Cardiac muscle cell (in vitro differentiated cells and primary cell): ENCODE data around the gene RSPO4. TPM values are rescaled to one million over a fixed set of nuclear protein-coding genes. Genes with fewer than 3 reads are reported as not detected.

Source experiments
- DNase-seq, 2 donors: peaks; one replicate each; pipeline versions ENCODE4 v3.0.0 to v3.0.0-alpha.2; 2010 to 2017; ENCODE audit warnings: low read depth in 1 of 2, low spot score in 1 of 2
- H3K27ac ChIP-seq: fragments of 200-600 bp; sonication (generic); 2 replicates; pipeline ENCODE4 v1.5.1; 2016
- H3K27me3 ChIP-seq: fragments of 200-600 bp; sonication (generic); 2 replicates; pipeline ENCODE4 v1.6.0; 2016; ENCODE audit warnings: control low read depth
- H3K36me3 ChIP-seq: fragments of 200-600 bp; sonication (generic); 2 replicates; pipeline ENCODE4 v1.5.1; 2016; ENCODE audit warnings: control low read depth
- H3K4me1 ChIP-seq: fragments of 200-600 bp; sonication (generic); 2 replicates; pipeline ENCODE4 v1.8.1; 2017; ENCODE audit warnings: low read depth, mild to moderate bottlenecking, mixed run types
- H3K4me3 ChIP-seq: fragments of 200-600 bp; sonication (generic); 2 replicates; pipeline ENCODE4 v1.5.1; 2016; ENCODE audit warnings: mild to moderate bottlenecking
- H3K9me3 ChIP-seq: fragments of 200-600 bp; sonication (generic); 2 replicates; pipeline ENCODE4 v1.5.1; 2017; ENCODE audit warnings: low read depth, mild to moderate bottlenecking, control low read depth
- polyA plus RNA-seq: library from polyadenylated mRNA; unstranded; fragments of >200 nt; fragmentation: Nextera tagmentation; extraction: Ambion mirVana; gene quantifications from 2 replicates; pipeline ENCODE4 v1.2.1, GENCODE V29; 2016
- total RNA-seq: library from RNA; depleted of rRNA; stranded (reverse); fragments of >200 nt; gene quantifications from 2 replicates; pipeline ENCODE4 v1.2.3, GENCODE V29; 2016
- TF ChIP-seq, protein P1 (sequence below): IDR thresholded peaks from 2 replicates; pipeline ENCODE4 v1.5.1; 2012; ENCODE audit warnings: low read depth, mild to moderate bottlenecking, low read length

RSPO4 gene
- total and polyA plus RNA-seq, 2 experiments from 2014 or later = 8.1 to 8.4 TPM

DNA sequence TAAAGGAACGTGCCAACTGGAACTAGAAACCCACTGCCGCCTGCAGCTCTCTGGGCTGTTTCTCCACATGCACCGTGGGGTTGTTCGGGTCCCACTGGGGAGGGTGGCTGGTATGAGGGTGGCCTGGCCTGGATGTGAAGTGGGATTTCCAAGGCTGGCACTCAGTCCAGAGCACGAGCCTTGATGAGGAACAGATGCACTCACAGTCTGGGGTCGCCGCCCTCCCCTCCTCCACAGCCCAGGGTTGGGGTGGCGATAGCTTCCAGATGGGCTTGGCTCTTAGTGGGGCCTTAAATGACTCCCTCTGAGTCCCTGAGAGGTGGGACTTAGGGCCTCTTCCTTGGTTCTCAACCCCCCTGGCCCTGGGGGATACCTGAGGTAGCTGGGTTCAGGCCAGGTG lies 55.3 kb downstream of the RSPO4 start:
- TF ChIP-seq, protein P1, sequence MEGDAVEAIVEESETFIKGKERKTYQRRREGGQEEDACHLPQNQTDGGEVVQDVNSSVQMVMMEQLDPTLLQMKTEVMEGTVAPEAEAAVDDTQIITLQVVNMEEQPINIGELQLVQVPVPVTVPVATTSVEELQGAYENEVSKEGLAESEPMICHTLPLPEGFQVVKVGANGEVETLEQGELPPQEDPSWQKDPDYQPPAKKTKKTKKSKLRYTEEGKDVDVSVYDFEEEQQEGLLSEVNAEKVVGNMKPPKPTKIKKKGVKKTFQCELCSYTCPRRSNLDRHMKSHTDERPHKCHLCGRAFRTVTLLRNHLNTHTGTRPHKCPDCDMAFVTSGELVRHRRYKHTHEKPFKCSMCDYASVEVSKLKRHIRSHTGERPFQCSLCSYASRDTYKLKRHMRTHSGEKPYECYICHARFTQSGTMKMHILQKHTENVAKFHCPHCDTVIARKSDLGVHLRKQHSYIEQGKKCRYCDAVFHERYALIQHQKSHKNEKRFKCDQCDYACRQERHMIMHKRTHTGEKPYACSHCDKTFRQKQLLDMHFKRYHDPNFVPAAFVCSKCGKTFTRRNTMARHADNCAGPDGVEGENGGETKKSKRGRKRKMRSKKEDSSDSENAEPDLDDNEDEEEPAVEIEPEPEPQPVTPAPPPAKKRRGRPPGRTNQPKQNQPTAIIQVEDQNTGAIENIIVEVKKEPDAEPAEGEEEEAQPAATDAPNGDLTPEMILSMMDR = no peak
- Histone ChIP-seq H3K4me3 (no peak overlapping the region), H3K4me1 (peaks cover 25% of the 10 kb centered on the region), H3K27ac (no peak overlapping the region), H3K36me3 (no peaks in the 10 kb centered on the region), H3K27me3 (no peaks in the 10 kb centered on the region), H3K9me3 (no peaks in the 10 kb centered on the region)
- no peak for DNase-seq

DNA sequence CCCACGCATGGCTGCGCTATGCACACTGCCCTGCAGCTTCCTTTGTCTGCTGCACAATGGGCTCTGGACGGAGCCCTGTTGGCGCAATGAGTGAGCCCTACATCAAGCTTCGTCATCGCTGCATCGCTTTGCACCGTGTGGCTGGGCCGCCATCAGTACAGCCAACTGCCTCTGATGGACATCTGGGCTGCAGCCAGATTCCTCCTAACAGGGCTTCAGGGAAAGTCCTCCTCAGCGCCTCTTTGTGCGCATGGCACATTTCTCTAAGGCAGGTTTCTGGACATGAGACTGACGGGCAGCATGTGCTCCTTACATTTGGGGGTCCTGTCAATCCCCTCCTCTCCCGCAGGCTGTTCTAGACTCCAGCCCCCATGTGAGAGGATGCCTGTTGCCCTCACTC lies 56.3 kb downstream of the RSPO4 start:
- no peaks in the 10 kb centered on the region for H3K36me3 ChIP-seq
- H3K4me3 ChIP-seq = no peak overlapping the region
- TF ChIP-seq, protein P1 = no peak
- H3K4me1 ChIP-seq = peaks cover 25% of the 10 kb centered on the region
- H3K9me3 ChIP-seq = no peaks in the 10 kb centered on the region
- peak overlapping the region; percentile 27 for H3K27ac ChIP-seq
- no peak for DNase-seq
- H3K27me3 ChIP-seq = no peaks in the 10 kb centered on the region

DNA sequence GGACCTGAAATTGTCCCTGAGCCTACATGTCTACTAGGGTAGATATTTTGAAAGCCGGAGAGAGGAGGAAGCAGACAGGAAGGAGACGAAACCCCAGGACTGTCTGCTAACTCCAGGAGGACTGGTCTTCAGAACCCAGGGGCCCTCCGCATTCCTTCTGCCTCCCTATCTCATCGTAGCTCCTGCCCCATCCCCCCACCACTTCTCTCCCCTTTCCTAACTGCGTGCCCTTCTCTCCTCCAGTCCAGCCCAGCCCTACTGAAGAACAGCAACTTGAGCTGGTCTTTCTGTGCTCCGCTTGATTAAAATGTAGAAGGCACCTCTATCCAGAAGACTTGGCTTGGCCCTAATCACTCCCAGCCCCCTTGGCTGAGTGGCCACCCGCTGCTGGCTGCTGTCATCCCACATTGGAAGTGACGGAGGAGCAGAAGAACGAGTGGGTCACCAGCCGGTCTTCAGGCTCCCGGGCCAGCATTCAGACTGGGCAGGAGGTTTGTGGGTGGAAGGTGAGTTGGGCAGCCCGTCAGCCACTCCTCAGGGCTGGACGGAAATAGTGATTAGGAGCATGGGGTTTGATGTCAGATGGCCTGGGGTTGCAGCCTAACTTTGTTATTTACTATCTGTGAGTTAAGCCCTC lies 57.2 kb downstream of the RSPO4 start:
- peak in 1 of 2 donors; percentile 83 for DNase-seq
- no peaks in the 10 kb centered on the region for H3K9me3 ChIP-seq
- H3K4me3 ChIP-seq = no peak overlapping the region
- H3K27ac ChIP-seq = peak overlapping the region; percentile 92
- H3K4me1 ChIP-seq = peaks cover 25% of the 10 kb centered on the region
- H3K27me3 ChIP-seq = no peaks in the 10 kb centered on the region
- TF ChIP-seq, protein P1 = no peak
- H3K36me3 ChIP-seq = no peaks in the 10 kb centered on the region

DNA sequence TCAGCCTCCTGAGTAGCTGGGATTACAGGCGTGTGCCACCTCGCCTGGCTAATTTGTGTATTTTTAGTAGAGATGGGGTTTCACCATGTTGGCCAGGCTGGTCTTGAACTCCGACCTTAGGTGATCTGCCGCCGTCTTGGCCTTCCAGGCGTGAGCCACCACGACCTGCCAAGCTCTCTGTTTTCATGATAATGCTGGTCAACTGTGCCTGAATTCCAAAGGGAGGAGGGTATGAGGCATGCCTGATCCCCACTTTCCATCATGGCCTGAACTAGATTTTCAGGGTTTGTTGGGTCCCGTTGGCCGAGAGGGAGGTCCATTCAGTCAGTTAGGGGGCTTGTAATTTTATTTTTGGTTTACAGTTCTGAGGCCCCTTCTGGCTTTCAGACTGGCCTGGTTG lies 58.0 kb downstream of the RSPO4 start:
- Histone ChIP-seq H3K27ac (peak overlapping the region; percentile 92), H3K4me1 (peaks cover 25% of the 10 kb centered on the region), H3K9me3 (no peaks in the 10 kb centered on the region), H3K36me3 (no peaks in the 10 kb centered on the region), H3K27me3 (no peaks in the 10 kb centered on the region), H3K4me3 (no peak overlapping the region)
- TF ChIP-seq, protein P1 = no peak
- DNase-seq = no peak

DNA sequence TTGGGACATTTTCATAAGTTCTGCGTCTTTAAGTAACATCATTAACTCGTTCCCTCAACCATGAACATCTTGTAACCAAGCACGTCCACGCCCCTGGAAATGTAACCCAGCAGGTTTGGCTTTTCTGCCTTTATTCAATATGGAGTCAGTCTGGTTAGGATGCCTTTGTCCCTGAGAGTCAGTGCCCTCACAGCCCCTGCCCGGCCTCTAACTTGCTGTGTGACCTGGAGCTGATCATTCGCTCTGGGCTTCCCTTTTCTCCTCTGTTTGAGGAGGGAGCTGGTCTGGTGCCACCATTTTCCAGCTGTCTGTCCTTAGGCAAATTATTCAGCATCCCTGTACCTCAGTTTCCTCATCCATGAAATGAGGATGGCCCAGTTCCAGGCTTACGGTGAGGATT lies 59.5 kb downstream of the RSPO4 start:
- Histone ChIP-seq H3K4me1 (peaks cover 25% of the 10 kb centered on the region), H3K27me3 (no peaks in the 10 kb centered on the region), H3K27ac (no peak overlapping the region), H3K9me3 (no peaks in the 10 kb centered on the region), H3K36me3 (no peaks in the 10 kb centered on the region), H3K4me3 (no peak overlapping the region)
- DNase-seq = no peak
- TF ChIP-seq, protein P1 = no peak

DNA sequence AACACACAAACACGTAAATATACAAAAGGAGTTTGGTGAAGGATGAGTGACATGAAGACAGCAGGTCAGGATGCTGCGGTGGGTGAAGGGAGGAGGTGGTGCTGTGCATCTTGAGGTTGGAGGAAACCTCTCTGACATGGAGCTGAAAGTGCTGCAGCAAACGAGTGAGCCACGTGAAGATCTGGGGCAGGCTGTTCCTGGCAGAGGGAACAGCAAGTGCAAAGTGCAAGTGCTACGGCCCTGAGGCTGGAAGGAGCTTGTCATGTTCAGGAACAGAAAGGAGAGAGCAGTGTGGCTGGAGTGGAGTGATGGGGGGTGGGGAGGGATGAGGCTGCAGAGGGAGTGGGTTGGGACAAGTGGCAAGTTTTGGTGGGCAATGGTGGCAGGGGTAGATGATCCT lies 61.2 kb downstream of the RSPO4 start:
- TF ChIP-seq, protein P1 = no peak
- no peak for DNase-seq
- H3K4me1 ChIP-seq = peaks cover 17% of the 10 kb centered on the region
- H3K27ac ChIP-seq = no peak overlapping the region
- no peaks in the 10 kb centered on the region for H3K36me3 ChIP-seq
- H3K9me3 ChIP-seq = no peaks in the 10 kb centered on the region
- H3K27me3 ChIP-seq = no peaks in the 10 kb centered on the region
- H3K4me3 ChIP-seq = no peak overlapping the region
